Ramos (cell line): ENCODE data around the gene STARD9.

Experiments used
- in situ Hi-C: fragments of 300-500 bp; cut with MboI; formaldehyde crosslinking; loops from one replicate; pipeline ENCODE4 v1.14.3; 2022; ENCODE audit warnings: low sequenced_read_pairs; ENCODE audit not compliant: unreplicated experiment

Gene STARD9

GRCh38 chr15:42691770-42692169 lies 116.4 kb downstream of the STARD9 start:
- in situ Hi-C loops, result loop anchor here (10.0 kb wide), 1 partner anchor 523 kb away; no protein-coding TSS in a partner anchor

GRCh38 chr15:42692536-42692935 lies 117.1 kb downstream of the STARD9 start:
- in situ Hi-C loops, result loop anchor here (10.0 kb wide), 1 partner anchor 522 kb away; no protein-coding TSS in a partner anchor

DNA sequence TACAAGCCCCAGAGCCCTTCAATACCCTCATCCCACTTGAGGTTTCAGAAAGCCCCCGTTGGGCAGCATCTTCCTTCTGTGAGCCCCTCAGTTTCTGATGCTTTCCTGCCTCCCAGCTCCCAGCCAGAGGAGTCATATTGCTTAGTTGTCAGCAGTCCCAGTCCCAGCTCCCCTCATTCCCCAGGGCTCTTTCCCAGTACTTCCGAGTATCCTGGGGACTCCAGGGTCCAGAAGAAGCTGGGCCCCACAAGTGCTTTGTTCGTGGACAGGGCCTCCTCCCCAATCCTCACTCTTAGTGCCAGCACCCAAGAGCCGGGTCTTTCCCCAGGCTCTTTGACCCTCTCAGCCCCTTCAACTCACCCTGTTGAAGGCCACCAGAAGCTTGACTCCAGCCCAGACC lies 117.6 kb downstream of the STARD9 start:
- in situ Hi-C loops, result loop anchor here (10.0 kb wide), 1 partner anchor 522 kb away; no protein-coding TSS in a partner anchor

DNA sequence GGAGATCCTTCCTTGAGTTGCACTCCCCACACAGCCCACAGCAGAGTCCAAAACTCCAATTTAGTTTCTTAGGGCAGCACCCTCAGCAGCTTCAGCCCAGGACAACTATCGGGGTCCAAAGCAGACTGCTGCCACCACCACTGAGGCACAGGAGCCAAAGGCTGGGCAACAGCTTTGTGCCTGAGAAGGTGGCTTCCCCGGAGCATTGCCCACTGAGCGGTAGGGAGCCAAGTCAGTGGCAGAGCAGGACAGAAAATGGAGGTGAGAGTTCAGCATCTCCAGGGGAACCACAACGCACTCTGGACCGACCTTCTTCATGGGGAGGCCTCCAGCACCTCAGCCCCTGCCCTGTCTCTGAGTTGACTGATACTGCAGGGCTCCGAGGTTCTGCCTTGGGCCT lies 118.1 kb downstream of the STARD9 start:
- in situ Hi-C loops, result loop anchor here (10.0 kb wide), 1 partner anchor 521 kb away; no protein-coding TSS in a partner anchor

DNA sequence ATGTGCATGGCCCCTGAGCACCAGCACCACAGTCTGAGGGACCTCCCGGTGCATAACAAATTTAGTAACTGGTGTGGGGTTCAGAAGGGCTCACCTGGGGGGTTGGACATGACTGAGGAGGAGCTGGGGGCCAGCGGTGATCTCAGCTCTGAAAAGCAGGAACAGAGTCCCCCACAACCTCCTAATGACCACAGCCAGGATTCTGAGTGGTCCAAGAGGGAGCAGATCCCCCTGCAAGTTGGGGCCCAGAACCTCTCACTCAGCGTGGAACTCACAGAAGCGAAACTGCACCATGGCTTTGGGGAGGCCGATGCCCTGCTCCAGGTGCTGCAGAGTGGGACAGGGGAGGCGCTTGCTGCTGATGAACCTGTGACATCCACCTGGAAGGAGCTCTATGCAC lies 118.5 kb downstream of the STARD9 start:
- in situ Hi-C loops, result loop anchor here (10.0 kb wide), 1 partner anchor 521 kb away; no protein-coding TSS in a partner anchor

GRCh38 chr15:42694398-42694797 lies 119.0 kb downstream of the STARD9 start:
- in situ Hi-C loops, result loop anchor here (10.0 kb wide), 1 partner anchor 520 kb away; no protein-coding TSS in a partner anchor

DNA sequence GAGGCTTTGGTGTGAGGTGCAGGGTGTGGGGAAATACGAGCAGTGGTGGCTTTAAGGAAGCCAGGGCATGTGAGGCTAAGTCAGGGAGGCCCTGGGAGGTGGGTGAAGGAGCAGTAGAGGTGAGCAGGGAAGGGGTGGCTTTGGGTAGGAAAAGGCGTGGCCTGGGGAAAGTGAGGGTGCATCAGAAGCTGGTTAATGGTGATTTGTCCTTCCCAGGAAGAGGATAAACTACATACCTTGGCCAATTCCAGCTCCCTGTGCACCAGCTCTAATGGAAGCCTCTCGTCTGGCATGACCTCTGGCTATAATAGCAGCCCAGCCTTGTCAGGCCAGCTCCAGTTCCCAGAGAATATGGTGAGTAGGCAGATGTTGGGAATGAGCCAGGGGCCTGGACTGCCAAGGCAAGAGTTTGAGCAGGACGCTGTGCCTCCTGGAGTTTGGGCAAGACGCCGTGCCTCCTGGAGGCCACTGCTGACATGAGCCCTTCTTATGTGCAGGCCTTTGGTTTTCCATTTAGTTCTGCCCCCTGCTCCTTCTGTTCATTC lies 120.2 kb downstream of the STARD9 start:
- in situ Hi-C loops, result loop anchor here (10.0 kb wide), 1 partner anchor 519 kb away; no protein-coding TSS in a partner anchor

DNA sequence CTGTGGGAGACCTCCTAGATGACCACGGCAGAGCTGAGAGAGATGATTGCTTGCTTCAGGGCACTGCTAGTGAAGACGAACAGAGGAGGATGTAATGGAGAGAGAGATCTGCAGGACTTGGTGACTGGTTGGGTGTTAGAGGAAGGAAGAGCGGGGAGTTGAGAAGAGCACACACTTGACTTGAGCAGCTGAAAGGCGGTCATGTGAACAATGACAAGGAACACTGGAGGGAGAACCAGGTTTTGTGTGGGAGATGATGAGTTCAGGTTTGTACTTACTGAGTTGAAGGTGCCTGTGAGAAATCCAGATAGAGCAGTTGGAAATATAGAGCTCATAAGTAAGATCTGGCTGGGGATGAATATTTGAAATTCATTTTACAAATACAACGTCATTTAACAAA lies 121.2 kb downstream of the STARD9 start:
- in situ Hi-C loops, result loop anchor here (10.0 kb wide), 1 partner anchor 518 kb away; no protein-coding TSS in a partner anchor

DNA sequence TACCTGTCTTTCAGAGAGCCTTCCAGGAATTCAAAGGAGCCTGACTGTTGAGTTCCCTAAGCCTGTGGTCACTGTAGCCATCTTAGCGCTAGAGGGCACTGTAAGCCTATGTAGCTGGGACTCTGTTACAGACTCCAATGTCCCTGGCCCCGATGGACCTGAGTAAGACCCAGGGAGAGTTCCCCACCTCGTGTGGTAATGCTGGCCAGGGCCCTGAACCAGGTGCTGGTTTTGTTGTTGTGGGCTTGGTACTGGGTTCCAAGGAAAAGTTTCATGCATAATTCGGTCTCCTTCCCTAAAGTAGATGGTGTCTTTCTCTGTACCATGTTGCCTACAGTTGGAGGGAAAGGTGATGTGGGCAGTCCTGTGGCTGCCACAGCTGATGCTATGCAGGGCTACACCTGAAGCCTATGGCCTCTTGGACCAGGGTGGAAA lies 129.1 kb downstream of the STARD9 start:
- in situ Hi-C loops, result no loop called here

GRCh38 chr15:42705336-42705735 lies 129.9 kb downstream of the STARD9 start:
- in situ Hi-C loops, result no loop called here

DNA sequence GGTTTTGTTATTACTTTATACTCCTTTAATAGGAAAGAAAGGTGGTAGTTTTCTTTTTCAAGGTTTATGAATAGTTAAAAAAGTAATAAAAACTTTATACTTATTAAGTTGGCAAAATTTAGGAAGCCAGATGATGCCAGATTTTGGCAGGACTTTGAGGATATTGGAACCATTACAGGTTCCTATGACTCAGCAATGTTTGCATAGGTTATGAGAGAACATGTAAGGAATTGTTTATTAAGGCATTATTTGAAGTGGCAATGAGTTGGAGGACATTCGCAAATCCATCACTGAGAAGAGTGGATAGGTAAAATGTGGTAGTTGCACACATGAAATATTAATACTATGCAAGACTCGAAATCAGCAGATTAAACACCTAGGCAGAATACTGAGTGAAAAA lies 131.7 kb downstream of the STARD9 start:
- in situ Hi-C loops, result no loop called here

DNA sequence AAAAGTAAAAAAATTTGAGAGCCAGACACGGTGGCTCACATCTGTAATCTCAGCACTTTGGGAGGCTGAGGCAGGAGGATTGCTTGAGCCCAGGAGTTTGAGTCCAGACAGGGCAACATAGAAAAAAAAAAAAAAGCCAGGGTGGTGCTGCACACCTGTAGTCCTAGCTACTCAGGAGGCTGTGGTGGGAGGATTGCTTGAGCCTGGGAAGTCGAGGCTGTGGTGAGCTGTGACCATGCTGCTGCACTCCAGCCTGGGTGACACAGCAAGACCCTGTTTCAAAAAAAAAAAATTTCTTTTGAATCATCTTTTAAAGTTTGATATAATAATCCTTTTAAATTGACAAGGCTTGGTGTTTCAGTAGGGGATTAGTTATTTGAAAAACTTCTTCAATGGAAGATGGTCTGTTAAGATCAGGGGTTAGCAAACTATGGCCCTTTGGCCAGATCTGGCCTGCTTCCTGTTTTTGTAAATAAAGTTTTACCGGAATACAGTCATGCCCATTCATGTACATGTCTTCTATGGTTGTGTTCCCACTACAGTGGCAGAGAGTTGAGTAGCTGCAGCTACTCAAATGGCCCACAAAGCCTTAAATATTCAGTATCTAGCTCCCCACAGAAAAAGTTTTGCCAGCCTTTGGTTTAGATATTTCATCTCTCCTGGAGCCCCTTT lies 132.6 kb downstream of the STARD9 start:
- in situ Hi-C loops, result no loop called here

GRCh38 chr15:42710662-42711061 lies 135.3 kb downstream of the STARD9 start:
- in situ Hi-C loops, result loop anchor here (5.0 to 10.0 kb wide), 2 partner anchors 212 to 574 kb away; partner anchors contain the start of gene TTBK2

DNA sequence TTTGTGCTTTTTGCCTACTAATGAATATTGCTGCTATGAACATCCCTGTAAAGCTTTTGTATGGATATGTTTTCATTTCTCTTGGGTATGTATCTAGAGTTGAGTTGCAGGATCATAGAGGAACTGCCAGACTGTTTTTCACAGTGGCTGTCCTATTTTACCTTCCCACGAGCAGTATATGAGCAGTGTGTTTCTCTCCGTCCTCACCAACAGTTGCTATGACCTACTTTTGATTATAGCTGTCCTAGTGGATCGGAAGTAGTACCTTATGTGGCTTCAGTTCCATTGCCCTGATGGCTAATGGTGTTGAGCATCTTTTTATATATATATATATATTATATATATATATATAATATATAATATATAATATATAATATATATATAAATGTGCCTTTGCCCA lies 136.3 kb downstream of the STARD9 start:
- in situ Hi-C loops, result loop anchor here (5.0 to 10.0 kb wide), 2 partner anchors 211 to 573 kb away; partner anchors contain the start of gene TTBK2

DNA sequence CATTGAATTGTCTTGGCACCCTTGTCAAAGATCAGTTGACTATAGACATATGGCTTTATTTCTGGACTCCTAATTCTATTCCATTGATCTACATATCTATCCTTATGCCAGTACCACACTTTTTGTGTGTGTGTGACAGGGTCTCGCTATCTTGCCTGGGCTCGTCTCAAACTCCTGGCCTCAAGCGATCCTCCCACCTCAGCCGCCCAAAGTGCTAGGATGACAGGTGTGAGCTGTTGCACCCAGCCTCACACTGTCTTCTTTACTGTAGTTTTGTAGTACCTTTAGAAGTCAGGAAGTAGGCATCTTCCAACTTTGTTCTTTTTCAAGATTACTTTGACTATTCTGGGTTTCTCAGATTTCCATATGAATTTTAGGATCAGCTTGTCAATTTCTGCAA lies 137.2 kb downstream of the STARD9 start:
- in situ Hi-C loops, result loop anchor here (5.0 to 10.0 kb wide), 2 partner anchors 210 to 572 kb away; partner anchors contain the start of gene TTBK2

DNA sequence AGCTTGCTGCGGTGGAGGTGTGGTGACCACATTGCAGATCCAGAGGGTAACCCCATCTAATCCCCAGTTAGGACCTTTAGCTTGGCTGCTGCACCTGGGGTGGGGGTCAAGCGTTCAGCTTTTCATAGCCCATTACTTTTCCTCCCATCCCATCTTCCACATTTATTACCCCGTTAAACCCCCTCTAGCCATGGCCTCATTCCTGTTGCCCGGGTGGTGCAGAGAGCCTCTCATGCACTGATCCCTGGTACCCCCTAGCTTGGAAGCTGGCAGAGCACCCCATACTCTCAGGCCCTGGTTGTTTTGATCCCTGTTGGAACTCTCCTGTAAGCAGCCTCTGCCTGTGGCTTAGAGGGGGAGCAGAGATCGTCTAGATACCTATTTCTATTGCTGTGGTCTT lies 140.7 kb downstream of the STARD9 start:
- in situ Hi-C loops, result loop anchor here (10.0 kb wide), 1 partner anchor 569 kb away; no protein-coding TSS in a partner anchor

DNA sequence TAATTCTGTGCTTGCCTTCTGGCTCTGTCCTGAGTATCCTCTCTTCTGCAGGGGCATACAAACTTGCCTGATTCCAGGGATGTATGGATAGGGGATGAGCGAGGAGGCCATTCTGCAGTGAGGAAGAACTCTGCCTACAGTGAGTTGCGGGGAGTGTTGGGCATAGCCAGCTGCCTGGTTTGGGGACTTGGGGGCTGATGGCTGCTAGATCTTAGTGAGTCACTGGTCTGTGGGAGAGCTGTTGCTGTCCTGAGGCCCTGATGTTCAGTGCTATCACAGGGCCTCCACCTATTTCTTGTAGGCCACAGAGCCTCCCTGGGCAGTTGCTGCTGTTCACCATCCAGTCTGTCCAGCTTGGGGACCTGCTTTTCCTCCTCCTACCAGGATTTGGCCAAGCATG lies 141.2 kb downstream of the STARD9 start:
- in situ Hi-C loops, result loop anchor here (10.0 kb wide), 1 partner anchor 568 kb away; no protein-coding TSS in a partner anchor

DNA sequence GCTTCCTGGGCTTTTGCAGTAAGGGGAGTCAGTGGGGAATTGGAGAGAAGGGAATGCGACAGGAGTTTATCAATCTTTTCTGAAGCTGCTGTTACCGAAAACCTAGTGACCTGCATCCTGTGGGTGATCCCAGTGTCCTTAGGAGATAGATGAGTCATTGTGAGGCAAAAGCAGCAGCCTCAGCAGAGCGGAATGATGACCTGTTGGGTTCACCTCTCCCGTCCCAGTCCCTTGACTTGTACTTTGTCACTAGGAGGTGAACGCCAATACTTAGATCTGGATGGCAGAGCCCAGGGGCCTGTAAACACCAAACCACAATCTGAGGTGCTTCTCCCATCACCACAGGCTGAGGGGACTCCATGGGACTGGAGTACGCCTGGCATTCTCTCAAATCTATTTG lies 143.6 kb downstream of the STARD9 start:
- in situ Hi-C loops, result loop anchor here (10.0 kb wide), 1 partner anchor 566 kb away; no protein-coding TSS in a partner anchor

GRCh38 chr15:42720071-42720470 lies 144.7 kb downstream of the STARD9 start:
- in situ Hi-C loops, result no loop called here

DNA sequence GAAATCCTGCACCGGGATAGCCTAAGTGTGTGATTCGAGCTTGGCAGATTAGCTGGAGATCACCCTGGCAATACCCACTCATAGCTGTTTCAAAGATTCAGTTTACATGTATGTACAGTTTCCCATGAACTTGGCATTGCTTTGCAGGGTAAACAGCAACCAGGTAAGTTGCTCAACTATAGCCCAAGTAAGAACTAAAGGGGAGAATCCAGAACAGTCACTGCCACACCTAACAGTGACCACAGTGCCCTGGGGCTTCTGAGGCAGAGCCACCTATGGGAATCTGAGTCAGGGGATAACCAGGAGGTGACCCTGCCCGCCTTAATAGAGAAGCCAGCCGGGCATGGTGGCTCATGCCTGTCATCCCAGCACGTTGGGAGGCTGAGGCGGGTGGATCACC lies 145.6 kb downstream of the STARD9 start:
- in situ Hi-C loops, result no loop called here

DNA sequence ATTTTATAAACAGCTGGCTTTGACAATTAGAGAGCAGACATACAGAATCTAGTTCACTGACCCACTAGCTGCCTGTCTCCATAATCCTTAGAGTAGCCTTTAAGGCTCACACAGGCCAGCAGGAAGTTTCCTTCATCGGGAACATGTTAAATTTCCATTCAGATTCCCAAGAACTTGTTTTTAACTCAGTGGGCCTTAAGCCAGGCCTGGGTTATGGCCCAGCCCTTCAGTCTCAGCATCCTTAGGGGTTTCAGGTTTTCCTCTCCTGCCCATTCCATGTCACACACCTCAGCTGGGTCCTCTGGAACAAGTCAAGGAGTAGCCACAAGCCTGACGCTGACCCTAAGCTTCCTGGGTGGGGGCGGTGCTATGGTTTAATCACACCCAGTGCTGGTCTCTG lies 146.5 kb downstream of the STARD9 start:
- in situ Hi-C loops, result no loop called here
